A549 (cell line): ENCODE data around the gene RNASE1. TPM values are rescaled to one million over a fixed set of nuclear protein-coding genes. Genes with fewer than 3 reads are reported as not detected.
"Not testable (repeated sequence)": the region's sequence is repeated elsewhere in the genome, so short reads cannot be mapped to it uniquely, and the experiment has no call there.

Experiments
- ATAC-seq, 2 experiments: fragments of 200-7000 bp in 1 of 2; fragments of >200 bp in 1 of 2; cut with Nextera tagmentation in 1 of 2; cut with Tn5 transposase in 1 of 2; 3 replicates each; pipeline versions ENCODE4 v1.8.0 to v1.9.1; 2018 to 2020; ENCODE audit warnings: mild to moderate bottlenecking in 1 of 2, moderate library complexity in 1 of 2
- CTCF ChIA-PET: fragments of 300-600 bp; sonication (Branson Sonifier 250); formaldehyde crosslinking; extraction: SDS; loops from one replicate; lab custom pipeline; 2021; ENCODE audit warnings: antibody characterized with exemption, inconsistent platforms; lab: Yijun Ruan, JAX
- POLR2A ChIA-PET: fragments of 350-600 bp; formaldehyde crosslinking; extraction: SDS; loops from one replicate; lab custom pipeline; 2021; ENCODE audit warnings: antibody characterized with exemption, inconsistent platforms; lab: Yijun Ruan, JAX
- DNase-seq, 2 experiments: peaks; one replicate each; pipeline versions ENCODE4 v3.0.0 to v3.0.0-alpha.2; 2011 to 2016; ENCODE audit warnings: low read depth in 1 of 2, low spot score in 1 of 2
- FAIRE-seq: peaks from 2 replicates; lab custom pipeline; 2011; peaks lifted over from hg19 to GRCh38; lab: Jason Lieb, UNC
- H3K27ac ChIP-seq, 2 experiments: fragments of >200 bp; sonication (Bioruptor Twin); formaldehyde crosslinking; 3 replicates each; pipeline ENCODE4 v1.5.1; 2016 to 2017
- H3K4me1 ChIP-seq: fragments of >200 bp; sonication (Bioruptor Twin); formaldehyde crosslinking; 3 replicates; pipeline ENCODE4 v1.6.1; 2016
- H3K4me2 ChIP-seq: fragments of >200 bp; sonication (Bioruptor Twin); formaldehyde crosslinking; 3 replicates; pipeline ENCODE4 v1.6.1; 2016
- H3K4me3 ChIP-seq: fragments of >200 bp; sonication (Bioruptor Twin); formaldehyde crosslinking; 3 replicates; pipeline ENCODE4 v1.5.1; 2016
- H3K9me3 ChIP-seq: fragments of >200 bp; sonication (Bioruptor Twin); formaldehyde crosslinking; 3 replicates; pipeline ENCODE4 v1.6.1; 2016
- BCL3 ChIP-seq: fragments of >200 bp; sonication (Bioruptor Twin); formaldehyde crosslinking; IDR thresholded peaks from 3 replicates; pipeline ENCODE4 v1.6.1; 2016
- BHLHE40 ChIP-seq: IDR thresholded peaks from 2 replicates; pipeline ENCODE4 v1.6.1; 2012; ENCODE audit warnings: low read depth, low read length, inconsistent platforms
- CBX2 ChIP-seq: fragments of 200-600 bp; sonication (generic); IDR thresholded peaks from 2 replicates; pipeline ENCODE4 v1.6.1; 2016; ENCODE audit warnings: low read depth, mild to moderate bottlenecking, borderline replicate concordance
- CTCF ChIP-seq: fragments of >200 bp; sonication (Bioruptor Twin); formaldehyde crosslinking; IDR thresholded peaks from 3 replicates; pipeline ENCODE4 v1.5.1; 2016
- EHMT2 ChIP-seq: fragments of 200-600 bp; sonication (generic); IDR thresholded peaks from 2 replicates; pipeline ENCODE4 v1.6.1; 2016; ENCODE audit warnings: antibody characterized with exemption, low read depth, mild to moderate bottlenecking, moderate library complexity
- ESRRA ChIP-seq: fragments of 150-350 bp; IDR thresholded peaks from 2 replicates; pipeline ENCODE4 v1.6.1; 2014; ENCODE audit warnings: mild to moderate bottlenecking, low read length, borderline replicate concordance
- FOSB ChIP-seq: fragments of 250-450 bp; sonication (Bioruptor Pico); IDR thresholded peaks from 2 replicates; pipeline ENCODE4 v1.5.0; 2020; ENCODE audit warnings: mild to moderate bottlenecking, moderate library complexity
- FOSL2 ChIP-seq, 2 experiments: fragments of 450-650 bp in 1 of 2; fragments of >200 bp in 1 of 2; sonication (Bioruptor Twin) in 1 of 2; formaldehyde crosslinking; IDR thresholded peaks; 2 replicates each; pipeline versions ENCODE4 v1.5.0 to v1.6.1; 2016 to 2020; ENCODE audit warnings: mild to moderate bottlenecking in 1 of 2, moderate library complexity in 1 of 2
- FOXS1 ChIP-seq: fragments of 250-450 bp; sonication (Bioruptor Pico); IDR thresholded peaks from 2 replicates; pipeline ENCODE4 v1.5.0; 2020; ENCODE audit warnings: mild to moderate bottlenecking, moderate library complexity
- GATA3 ChIP-seq: IDR thresholded peaks from 2 replicates; pipeline ENCODE4 v1.6.1; 2012; ENCODE audit warnings: borderline replicate concordance
- HDAC2 ChIP-seq: fragments of 200-600 bp; sonication (generic); IDR thresholded peaks from 2 replicates; pipeline ENCODE4 v1.6.1; 2016
- HES2 ChIP-seq: fragments of >200 bp; sonication (Bioruptor Twin); formaldehyde crosslinking; IDR thresholded peaks from 2 replicates; pipeline ENCODE4 v1.6.1; 2016
- HEYL ChIP-seq: fragments of 250-450 bp; sonication (Bioruptor Pico); IDR thresholded peaks from 2 replicates; pipeline ENCODE4 v1.8.0; 2021; ENCODE audit warnings: mild to moderate bottlenecking, moderate library complexity
- HMGXB4 ChIP-seq: fragments of 250-450 bp; sonication (Bioruptor Pico); IDR thresholded peaks from 2 replicates; pipeline ENCODE4 v1.5.0; 2021; ENCODE audit warnings: mild to moderate bottlenecking, moderate library complexity, borderline replicate concordance
- HOXA7 ChIP-seq: fragments of 250-450 bp; sonication (Bioruptor Pico); IDR thresholded peaks from 2 replicates; pipeline ENCODE4 v1.5.0; 2020; ENCODE audit warnings: mild to moderate bottlenecking, moderate library complexity
- HOXB13 ChIP-seq: fragments of 250-450 bp; sonication (Bioruptor Pico); IDR thresholded peaks from 2 replicates; pipeline ENCODE4 v1.5.0; 2020; ENCODE audit warnings: low read depth, mild to moderate bottlenecking, moderate library complexity
- HOXB5 ChIP-seq: fragments of 250-450 bp; sonication (Bioruptor Pico); IDR thresholded peaks from 2 replicates; pipeline ENCODE4 v1.5.0; 2020; ENCODE audit warnings: mild to moderate bottlenecking, moderate library complexity
- JUNB ChIP-seq: fragments of >200 bp; sonication (Bioruptor Twin); formaldehyde crosslinking; IDR thresholded peaks from 2 replicates; pipeline ENCODE4 v1.6.1; 2016
- KDM5A ChIP-seq: fragments of 200-600 bp; sonication (generic); IDR thresholded peaks from 2 replicates; pipeline ENCODE4 v1.6.1; 2016; ENCODE audit warnings: antibody characterized with exemption, mild to moderate bottlenecking
- MAFK ChIP-seq: fragments of 450-650 bp; IDR thresholded peaks from 2 replicates; pipeline ENCODE4 v1.6.1; 2014; ENCODE audit not compliant: partially characterized antibody
- MAX ChIP-seq: IDR thresholded peaks from 2 replicates; pipeline ENCODE4 v1.6.1; 2012
- NPAS2 ChIP-seq: fragments of 250-450 bp; sonication (Bioruptor Pico); IDR thresholded peaks from 2 replicates; pipeline ENCODE4 v1.8.0; 2022; ENCODE audit warnings: mild to moderate bottlenecking, moderate library complexity, borderline replicate concordance
- PBX3 ChIP-seq: IDR thresholded peaks from 2 replicates; pipeline ENCODE4 v1.6.1; 2012
- ZFP36 ChIP-seq: fragments of 450-650 bp; IDR thresholded peaks from 2 replicates; pipeline ENCODE4 v1.6.1; 2014; ENCODE audit warnings: borderline replicate concordance; ENCODE audit not compliant: partially characterized antibody
- WGBS: methylation state at CpG from one replicate; pipeline ENCODE4 v1.1.6; 2017; ENCODE audit errors: missing lambda C conversion rate; 5-methylcytosine and 5-hydroxymethylcytosine counted together
- polyA plus RNA-seq, 4 experiments: library from polyadenylated mRNA; depleted of rRNA in 3 of 4; stranded (reverse); fragments of >200 nt; fragmentation: RNase III in 1 of 4; extraction: RNeasy Plus Mini Kit Qiagen cat#74134 plus additional on column Dnase treatment in 1 of 4; gene quantifications; 2 replicates in 3 of 4; 3 replicates in 1 of 4; pipeline ENCODE4 v1.2.3, GENCODE V29; 2011 to 2017

Gene RNASE1
- polyA plus RNA-seq, 2 of the 4 experiments (the other 2 are of a cell fraction), result 0.13 to 1.1 TPM

GRCh38 chr14:20768593-20768892 lies 34.1 kb downstream of the RNASE1 start:
- WGBS, result 15% methylated on average over 3 of the region's 3 CpGs
- H3K4me1 ChIP-seq, result no peaks in the 10 kb centered on the region
- ATAC-seq (no peak), FAIRE-seq (no peak), DNase-seq (no peak)
- no peak overlapping the region for H3K27ac ChIP-seq
- no peak overlapping the region for H3K4me2 ChIP-seq
- H3K9me3 ChIP-seq, result no peaks in the 10 kb centered on the region
- TF ChIP-seq HES2, result no peak
- TF ChIP-seq HDAC2, result no peak
- no peak for TF ChIP-seq HOXB5 (CRISPR knock-in tag)
- no peak for TF ChIP-seq NPAS2 (CRISPR knock-in tag)
- TF ChIP-seq ZFP36, result no peak
- no peak for TF ChIP-seq CBX2
- no peak for TF ChIP-seq MAX
- no peak for TF ChIP-seq ESRRA
- no peak for TF ChIP-seq FOXS1 (CRISPR knock-in tag)
- ChIA-PET POLR2A (no interaction called here), CTCF (interaction anchor here (1.5 kb wide), 1 partner anchor 271 kb away, joined by 3 read pairs; no protein-coding TSS in a partner anchor)
- no peak overlapping the region for H3K4me3 ChIP-seq

GRCh38 chr14:20760950-20761349 lies 41.7 kb downstream of the RNASE1 start:
- no peaks in the 10 kb centered on the region for H3K4me1 ChIP-seq
- CTCF ChIA-PET, result no interaction called here
- FAIRE-seq, result no peak
- H3K9me3 ChIP-seq, result no peaks in the 10 kb centered on the region
- no peak overlapping the region for H3K4me3 ChIP-seq
- no peak overlapping the region for H3K27ac ChIP-seq
- TF ChIP-seq MAX (no peak), MAFK (no peak), FOSL2 (IDR thresholded peaks at IDR 0.05) (no peak), FOSL2 (CRISPR knock-in tag; IDR thresholded peaks at IDR 0.05) (no peak), HMGXB4 (CRISPR knock-in tag) (no peak), EHMT2 (no peak), BCL3 (no peak), BHLHE40 (no peak), FOSB (CRISPR knock-in tag) (no peak), HEYL (CRISPR knock-in tag) (no peak), PBX3 (no peak), CBX2 (no peak), JUNB (no peak), HOXB13 (CRISPR knock-in tag) (no peak), FOXS1 (CRISPR knock-in tag) (no peak), GATA3 (no peak), KDM5A (no peak), HES2 (no peak), HOXA7 (CRISPR knock-in tag) (no peak), CTCF (no peak)
- TF ChIP-seq, all 56 proteins: peak for 0
- no peak overlapping the region for H3K4me2 ChIP-seq
- POLR2A ChIA-PET, result no interaction called here
- ATAC-seq, result no peak
- DNase-seq, result no peak

GRCh38 chr14:20759465-20759864 lies 43.2 kb downstream of the RNASE1 start:
- H3K4me2 ChIP-seq, H3K4me3 ChIP-seq, POLR2A ChIA-PET, FAIRE-seq, H3K27ac ChIP-seq, ATAC-seq, H3K9me3 ChIP-seq, CTCF ChIA-PET, H3K4me1 ChIP-seq, DNase-seq: not testable (repeated sequence)
- WGBS, result 29% methylated on average over 5 of the region's 5 CpGs
